NCI-H2029 treated with DMSO at 0.1 percent for 48 hours (cell line): Measurements from ENCODE around the gene SLC25A19.

Experiments
- DNase-seq: peaks from one replicate; lab custom pipeline; 2025; lab: John Stamatoyannopoulos, UW

SLC25A19 gene

GRCh38 chr17:75241502-75241901, 47.7 kb downstream of the SLC25A19 start:
- DNase-seq, result no peak

- no peak for DNase-seq
Observed at GRCh38 chr17:75241143-75241430, 48.1 kb downstream of the SLC25A19 start.

GRCh38 chr17:75240394-75241142, 48.7 kb downstream of the SLC25A19 start:
- no peak for DNase-seq

- no peak for DNase-seq
Observed at GRCh38 chr17:75239778-75240393, 49.3 kb downstream of the SLC25A19 start.

GRCh38 chr17:75239214-75239613, 50.0 kb downstream of the SLC25A19 start:
- DNase-seq, result no peak

- no peak for DNase-seq
Observed at GRCh38 chr17:75238684-75239191, 50.5 kb downstream of the SLC25A19 start.

GRCh38 chr17:75238020-75238580, 51.1 kb downstream of the SLC25A19 start:
- DNase-seq, result no peak

- DNase-seq, result no peak
Observed at GRCh38 chr17:75237100-75238014, 51.9 kb downstream of the SLC25A19 start.

- DNase-seq, result no peak
Observed at GRCh38 chr17:75232786-75233185, 56.4 kb downstream of the SLC25A19 start.

GRCh38 chr17:75231741-75232464, 57.3 kb downstream of the SLC25A19 start:
- DNase-seq, result no peak

GRCh38 chr17:75231071-75231470, 58.2 kb downstream of the SLC25A19 start:
- no peak for DNase-seq

- DNase-seq, result no peak
Observed at GRCh38 chr17:75228847-75229246, 60.4 kb downstream of the SLC25A19 start.

GRCh38 chr17:75228305-75228704, 60.9 kb downstream of the SLC25A19 start:
- DNase-seq, result no peak

GRCh38 chr17:75227729-75228128, 61.5 kb downstream of the SLC25A19 start:
- DNase-seq, result no peak

- no peak for DNase-seq
Observed at GRCh38 chr17:75225016-75225415, 64.2 kb downstream of the SLC25A19 start.
